MM.1S (cell line): ENCODE measurements around the gene CSF3.

Source experiments
- EZH2 ChIP-seq: fragments of 300-600 bp; sonication (generic); optimal IDR thresholded peaks from 2 replicates; pipeline ENCODE3; 2017; ENCODE audit warnings: low read depth, mild to moderate bottlenecking, antibody characterized with exemption, low read length, mixed read lengths
- EZH2phosphoT487 ChIP-seq: fragments of 300-600 bp; sonication (generic); IDR thresholded peaks from 2 replicates; pipeline ENCODE4 v1.6.1; 2018; ENCODE audit warnings: antibody characterized with exemption, low read length
- TF ChIP-seq, protein P1 (sequence below): fragments of 300-600 bp; sonication (generic); IDR thresholded peaks from 2 replicates; pipeline ENCODE4 v1.5.1; 2016; ENCODE audit warnings: antibody characterized with exemption, low read length, mixed read lengths

DNA sequence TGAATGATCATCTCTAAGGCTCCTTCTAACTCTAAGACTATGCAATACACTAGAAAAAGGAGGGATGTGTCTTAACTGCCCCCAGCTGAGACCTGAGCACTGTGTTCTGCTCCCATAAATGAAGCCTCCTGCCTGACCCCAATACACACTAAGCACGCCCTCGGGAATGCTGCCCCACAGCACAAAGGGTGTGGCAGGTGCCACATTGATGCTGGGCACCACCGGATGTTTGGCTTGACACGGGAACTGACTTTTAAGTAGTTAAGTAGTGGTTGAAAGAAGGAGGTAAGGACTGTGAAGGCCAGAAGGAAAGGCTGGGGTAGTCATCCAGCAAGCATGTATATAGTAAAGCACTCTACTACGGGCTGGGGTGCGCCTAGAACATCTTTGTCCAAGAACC, 48.5 kb upstream of the CSF3 start:
- TF ChIP-seq, protein P1, sequence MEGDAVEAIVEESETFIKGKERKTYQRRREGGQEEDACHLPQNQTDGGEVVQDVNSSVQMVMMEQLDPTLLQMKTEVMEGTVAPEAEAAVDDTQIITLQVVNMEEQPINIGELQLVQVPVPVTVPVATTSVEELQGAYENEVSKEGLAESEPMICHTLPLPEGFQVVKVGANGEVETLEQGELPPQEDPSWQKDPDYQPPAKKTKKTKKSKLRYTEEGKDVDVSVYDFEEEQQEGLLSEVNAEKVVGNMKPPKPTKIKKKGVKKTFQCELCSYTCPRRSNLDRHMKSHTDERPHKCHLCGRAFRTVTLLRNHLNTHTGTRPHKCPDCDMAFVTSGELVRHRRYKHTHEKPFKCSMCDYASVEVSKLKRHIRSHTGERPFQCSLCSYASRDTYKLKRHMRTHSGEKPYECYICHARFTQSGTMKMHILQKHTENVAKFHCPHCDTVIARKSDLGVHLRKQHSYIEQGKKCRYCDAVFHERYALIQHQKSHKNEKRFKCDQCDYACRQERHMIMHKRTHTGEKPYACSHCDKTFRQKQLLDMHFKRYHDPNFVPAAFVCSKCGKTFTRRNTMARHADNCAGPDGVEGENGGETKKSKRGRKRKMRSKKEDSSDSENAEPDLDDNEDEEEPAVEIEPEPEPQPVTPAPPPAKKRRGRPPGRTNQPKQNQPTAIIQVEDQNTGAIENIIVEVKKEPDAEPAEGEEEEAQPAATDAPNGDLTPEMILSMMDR: no peak
- TF ChIP-seq EZH2: no peak
- TF ChIP-seq EZH2phosphoT487: no peak
